ENCODE data around the gene RIMS4.

DNA sequence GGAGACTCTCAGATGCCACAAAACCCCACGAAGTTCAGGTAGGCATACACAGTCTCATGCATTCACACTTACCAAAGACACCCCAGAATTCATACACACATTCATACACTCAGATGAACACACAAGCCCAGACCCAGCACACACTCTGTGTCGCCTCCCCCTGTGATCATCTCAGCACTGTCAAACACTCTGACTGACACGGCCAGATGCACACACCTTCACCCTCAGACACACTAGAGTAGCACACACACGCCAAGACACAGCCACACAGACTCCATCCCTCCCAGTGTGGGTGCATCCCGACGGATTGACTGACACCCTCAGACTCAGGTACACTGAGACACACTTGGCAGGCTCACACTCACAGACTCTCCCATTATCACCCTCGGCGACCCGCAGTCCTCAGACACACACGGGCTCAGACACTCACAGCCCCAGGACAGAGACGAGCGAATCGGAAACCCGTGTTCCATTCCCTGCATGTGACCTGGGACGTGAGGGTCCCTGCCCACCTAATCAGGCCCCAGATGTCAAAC is 872 bp upstream of the RIMS4 start:
- TF ChIP-seq, protein P1, sequence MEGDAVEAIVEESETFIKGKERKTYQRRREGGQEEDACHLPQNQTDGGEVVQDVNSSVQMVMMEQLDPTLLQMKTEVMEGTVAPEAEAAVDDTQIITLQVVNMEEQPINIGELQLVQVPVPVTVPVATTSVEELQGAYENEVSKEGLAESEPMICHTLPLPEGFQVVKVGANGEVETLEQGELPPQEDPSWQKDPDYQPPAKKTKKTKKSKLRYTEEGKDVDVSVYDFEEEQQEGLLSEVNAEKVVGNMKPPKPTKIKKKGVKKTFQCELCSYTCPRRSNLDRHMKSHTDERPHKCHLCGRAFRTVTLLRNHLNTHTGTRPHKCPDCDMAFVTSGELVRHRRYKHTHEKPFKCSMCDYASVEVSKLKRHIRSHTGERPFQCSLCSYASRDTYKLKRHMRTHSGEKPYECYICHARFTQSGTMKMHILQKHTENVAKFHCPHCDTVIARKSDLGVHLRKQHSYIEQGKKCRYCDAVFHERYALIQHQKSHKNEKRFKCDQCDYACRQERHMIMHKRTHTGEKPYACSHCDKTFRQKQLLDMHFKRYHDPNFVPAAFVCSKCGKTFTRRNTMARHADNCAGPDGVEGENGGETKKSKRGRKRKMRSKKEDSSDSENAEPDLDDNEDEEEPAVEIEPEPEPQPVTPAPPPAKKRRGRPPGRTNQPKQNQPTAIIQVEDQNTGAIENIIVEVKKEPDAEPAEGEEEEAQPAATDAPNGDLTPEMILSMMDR (IDR thresholded peaks at IDR 0.05; ENCODE audit: low read length), result no peak
- TF ChIP-seq EZH2 (IDR thresholded peaks at IDR 0.05; ENCODE audit: borderline replicate concordance, low read length), result no peak

Data from OCI-LY1 (cell line).